Body of pancreas (tissue), 4 donors: ENCODE measurements around the gene TMEM212. TPM values are rescaled to one million over a fixed set of nuclear protein-coding genes. Genes with fewer than 3 reads are reported as not detected.
"Not testable (repeated sequence)": the region's sequence is repeated elsewhere in the genome, so short reads cannot be mapped to it uniquely, and the experiment has no call there.

Experiments used
- ATAC-seq: fragments of 150-250 bp; one replicate; pipeline ENCODE4 v1.9.1; 2016
- DNase-seq, 4 donors: peaks; one replicate each; pipeline ENCODE4 v3.0.0-alpha.2; 2019
- H3K27ac ChIP-seq, 4 donors: fragments of 200-600 bp; sonication (generic); 1 replicate in 3 of 4; 2 replicates in 1 of 4; pipeline versions ENCODE4 v1.5.1 to v1.6.1; 2016 to 2019; ENCODE audit warnings: mild to moderate bottlenecking in 1 of 4, mixed read lengths in 1 of 4, moderate library complexity in 1 of 4
- H3K27me3 ChIP-seq, 2 donors: fragments of 200-600 bp; sonication (generic); one replicate each; pipeline ENCODE4 v1.6.0; 2016; ENCODE audit warnings: mild to moderate bottlenecking in 1 of 2
- H3K36me3 ChIP-seq, 2 donors: fragments of 200-600 bp; sonication (generic); replicated peaks in 1 of 2; 2 replicates each; pipeline ENCODE4 v1.5.1; 2016; ENCODE audit warnings: low read depth in 2 of 2; ENCODE audit not compliant: insufficient read depth in 1 of 2
- H3K4me1 ChIP-seq: fragments of 200-600 bp; sonication (generic); one replicate; pipeline ENCODE4 v1.6.0; 2016
- H3K4me3 ChIP-seq, 2 donors: fragments of 200-600 bp; sonication (generic); 1 replicate in 1 of 2; 2 replicates in 1 of 2; pipeline ENCODE4 v1.5.1; 2016 to 2019
- H3K9me3 ChIP-seq, 3 donors: fragments of 200-600 bp; sonication (generic); 1 replicate in 2 of 3; 2 replicates in 1 of 3; pipeline ENCODE4 v1.5.1; 2016
- POLR2A ChIP-seq, 3 donors: fragments of 450-650 bp; IDR thresholded peaks; one replicate each; pipeline ENCODE4 v1.6.1; 2016; ENCODE audit warnings: antibody characterized with exemption in 3 of 3, mild to moderate bottlenecking in 2 of 3
- WGBS, 2 donors: methylation state at CpG; one replicate each; pipeline ENCODE4 v1.1.5; 2017; 5-methylcytosine and 5-hydroxymethylcytosine counted together
- intact Hi-C: fragments of 100-400 bp; cut with DNase I; formaldehyde crosslinking; loops from one replicate; pipeline ENCODE4 v1.15.1; 2023
- total RNA-seq, 2 donors: library from RNA; depleted of rRNA; stranded (reverse); fragments of >200 nt; gene quantifications; one replicate each; pipeline ENCODE4 v1.1.0, GENCODE V29; 2016
- TF ChIP-seq, protein P1 (sequence below), 7 experiments: fragments of 450-650 bp in 4 of 7; fragments of 200-600 bp in 3 of 7; sonication (generic) in 3 of 7; IDR thresholded peaks; one replicate each; pipeline ENCODE4 v1.5.1; 2016 to 2019; ENCODE audit warnings: antibody characterized with exemption in 7 of 7

Gene TMEM212
- total RNA-seq, 2 donors from 2014 or later = not detected

DNA sequence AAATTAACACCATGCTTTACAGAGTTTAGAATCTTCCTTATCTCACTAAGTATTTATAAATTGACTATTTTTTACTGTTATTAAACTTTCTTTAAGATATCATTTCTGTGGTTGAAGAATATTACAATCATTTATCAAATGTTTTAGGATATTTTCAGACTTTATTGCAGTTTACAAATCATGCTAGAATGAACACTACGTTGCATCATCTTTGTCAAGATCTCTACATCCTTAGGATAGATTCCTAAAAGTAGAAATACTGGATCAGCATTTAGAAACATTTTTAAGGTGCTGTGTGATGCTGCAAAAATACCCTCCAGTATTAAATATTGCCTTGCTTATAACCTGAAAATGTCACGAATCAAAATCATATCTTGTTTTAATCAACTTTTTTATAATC is 30.3 kb upstream of the TMEM212 start:
- ATAC-seq (no peak), DNase-seq (no peak)
- no peaks in the 10 kb centered on the region for H3K36me3 ChIP-seq
- H3K4me1 ChIP-seq = peaks cover 13% of the 10 kb centered on the region
- WGBS, 2 donors = 87 to 90% methylated on average over 2 of the region's 2 CpGs
- no peak overlapping the region for H3K27ac ChIP-seq
- TF ChIP-seq POLR2A (IDR thresholded peaks at IDR 0.05) = no peak
- TF ChIP-seq, protein P1, sequence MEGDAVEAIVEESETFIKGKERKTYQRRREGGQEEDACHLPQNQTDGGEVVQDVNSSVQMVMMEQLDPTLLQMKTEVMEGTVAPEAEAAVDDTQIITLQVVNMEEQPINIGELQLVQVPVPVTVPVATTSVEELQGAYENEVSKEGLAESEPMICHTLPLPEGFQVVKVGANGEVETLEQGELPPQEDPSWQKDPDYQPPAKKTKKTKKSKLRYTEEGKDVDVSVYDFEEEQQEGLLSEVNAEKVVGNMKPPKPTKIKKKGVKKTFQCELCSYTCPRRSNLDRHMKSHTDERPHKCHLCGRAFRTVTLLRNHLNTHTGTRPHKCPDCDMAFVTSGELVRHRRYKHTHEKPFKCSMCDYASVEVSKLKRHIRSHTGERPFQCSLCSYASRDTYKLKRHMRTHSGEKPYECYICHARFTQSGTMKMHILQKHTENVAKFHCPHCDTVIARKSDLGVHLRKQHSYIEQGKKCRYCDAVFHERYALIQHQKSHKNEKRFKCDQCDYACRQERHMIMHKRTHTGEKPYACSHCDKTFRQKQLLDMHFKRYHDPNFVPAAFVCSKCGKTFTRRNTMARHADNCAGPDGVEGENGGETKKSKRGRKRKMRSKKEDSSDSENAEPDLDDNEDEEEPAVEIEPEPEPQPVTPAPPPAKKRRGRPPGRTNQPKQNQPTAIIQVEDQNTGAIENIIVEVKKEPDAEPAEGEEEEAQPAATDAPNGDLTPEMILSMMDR (IDR thresholded peaks at IDR 0.05) = no peak
- intact Hi-C loops = no loop called here
- no peaks in the 10 kb centered on the region for H3K9me3 ChIP-seq
- H3K27me3 ChIP-seq = no peaks in the 10 kb centered on the region
- H3K4me3 ChIP-seq = no peak overlapping the region

DNA sequence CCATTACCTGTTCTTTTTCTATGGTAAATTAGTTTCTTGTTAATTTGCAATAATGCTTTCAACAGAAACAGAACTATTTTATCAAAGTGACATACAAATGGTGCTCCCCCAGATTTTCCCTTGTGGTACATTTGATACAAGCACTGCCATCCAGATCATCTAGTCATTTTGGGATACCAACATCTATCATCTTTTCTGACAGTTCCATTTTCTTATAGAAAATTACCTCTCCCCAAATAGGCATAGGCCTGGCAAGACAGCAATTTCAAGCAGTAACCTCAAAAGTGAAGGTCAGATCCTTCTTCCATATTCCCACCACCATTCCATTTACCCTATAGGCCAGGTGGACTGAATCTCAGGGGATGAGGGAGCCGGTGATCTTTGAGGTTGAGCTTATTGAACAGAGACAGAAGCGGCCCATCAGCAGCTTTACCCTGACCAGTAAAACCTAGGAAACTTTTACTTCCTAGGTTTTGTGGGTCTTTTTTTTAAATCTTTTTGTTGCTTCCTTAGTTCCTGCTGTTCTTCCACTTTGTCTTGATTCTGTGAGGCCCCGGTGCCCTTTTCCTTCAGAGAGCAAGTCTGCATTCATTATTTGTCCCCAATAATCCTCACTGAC is 29.8 kb upstream of the TMEM212 start:
- TF ChIP-seq, protein P1 (IDR thresholded peaks at IDR 0.05) = no peak
- TF ChIP-seq POLR2A (IDR thresholded peaks at IDR 0.05) = no peak
- H3K27ac ChIP-seq = peak overlapping the region in 1 of 4 donors; percentile 23
- no peak for DNase-seq
- ATAC-seq = no peak
- no peaks in the 10 kb centered on the region for H3K27me3 ChIP-seq
- H3K9me3 ChIP-seq = no peaks in the 10 kb centered on the region
- H3K4me3 ChIP-seq = no peak overlapping the region
- intact Hi-C loops = no loop called here
- peaks cover 13% of the 10 kb centered on the region for H3K4me1 ChIP-seq
- H3K36me3 ChIP-seq = no peaks in the 10 kb centered on the region
- 96 to 100% methylated on average over 3 of the region's 3 CpGs for WGBS, 2 donors

DNA sequence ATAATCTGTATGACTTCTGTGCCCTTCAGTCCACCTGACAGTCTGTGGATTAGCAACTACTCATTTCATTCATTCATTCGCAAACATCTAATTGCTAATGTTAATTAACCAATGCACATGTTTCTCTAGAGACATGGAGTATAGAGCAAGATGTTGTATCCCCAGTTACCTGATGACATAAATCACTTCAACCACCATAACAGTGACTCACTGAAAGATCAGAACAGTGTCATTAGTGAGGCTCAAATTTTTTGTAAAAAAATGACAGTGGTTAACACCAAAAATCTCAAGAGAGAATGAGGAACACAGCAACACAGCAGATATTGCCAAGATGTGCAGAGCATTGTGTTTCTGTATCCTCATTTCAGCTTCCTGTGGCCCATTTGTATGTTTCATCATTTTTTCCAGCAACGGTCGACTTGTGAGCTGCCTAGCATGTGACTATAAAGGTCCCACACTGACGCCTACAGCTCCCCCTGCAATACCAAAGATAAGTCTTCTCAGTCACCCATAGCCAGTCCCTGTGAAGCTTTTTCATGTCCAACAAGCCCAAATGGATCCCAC is 29.2 kb upstream of the TMEM212 start:
- Histone ChIP-seq H3K9me3 (no peaks in the 10 kb centered on the region), H3K4me3 (no peak overlapping the region), H3K4me1 (peaks cover 12% of the 10 kb centered on the region), H3K27me3 (no peaks in the 10 kb centered on the region), H3K36me3 (no peaks in the 10 kb centered on the region), H3K27ac (peak overlapping the region in 1 of 4 donors; percentile 29)
- 66 to 74% methylated on average over 4 of the region's 4 CpGs for whole genome bisulfite sequencing, 2 donors
- DNase-seq (peak in 1 of 4 donors; percentile 68), ATAC-seq (no peak)
- no peak for TF ChIP-seq POLR2A (IDR thresholded peaks at IDR 0.05)
- TF ChIP-seq, protein P1 (IDR thresholded peaks at IDR 0.05) = no peak
- intact Hi-C loops = no loop called here

DNA sequence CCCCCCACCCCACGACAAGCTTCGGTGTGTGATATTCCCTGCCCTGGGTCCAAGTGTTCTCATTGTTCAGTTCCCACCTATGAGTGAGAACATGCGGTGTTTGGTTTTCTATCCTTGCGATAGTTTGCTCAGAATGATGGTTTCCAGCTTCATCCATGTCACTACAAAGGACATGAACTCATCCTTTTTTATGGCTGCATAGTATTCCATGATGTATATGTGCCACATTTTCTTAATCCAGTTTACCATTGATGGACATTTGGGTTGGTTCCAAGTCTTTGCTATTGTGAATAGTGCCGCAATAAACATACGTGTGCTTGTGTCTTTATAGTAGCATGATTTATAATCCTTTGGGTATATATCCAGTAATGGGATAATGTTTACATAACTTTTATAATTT is 28.5 kb upstream of the TMEM212 start:
- intact Hi-C loops, ATAC-seq, H3K4me3 ChIP-seq: not testable (repeated sequence)

DNA sequence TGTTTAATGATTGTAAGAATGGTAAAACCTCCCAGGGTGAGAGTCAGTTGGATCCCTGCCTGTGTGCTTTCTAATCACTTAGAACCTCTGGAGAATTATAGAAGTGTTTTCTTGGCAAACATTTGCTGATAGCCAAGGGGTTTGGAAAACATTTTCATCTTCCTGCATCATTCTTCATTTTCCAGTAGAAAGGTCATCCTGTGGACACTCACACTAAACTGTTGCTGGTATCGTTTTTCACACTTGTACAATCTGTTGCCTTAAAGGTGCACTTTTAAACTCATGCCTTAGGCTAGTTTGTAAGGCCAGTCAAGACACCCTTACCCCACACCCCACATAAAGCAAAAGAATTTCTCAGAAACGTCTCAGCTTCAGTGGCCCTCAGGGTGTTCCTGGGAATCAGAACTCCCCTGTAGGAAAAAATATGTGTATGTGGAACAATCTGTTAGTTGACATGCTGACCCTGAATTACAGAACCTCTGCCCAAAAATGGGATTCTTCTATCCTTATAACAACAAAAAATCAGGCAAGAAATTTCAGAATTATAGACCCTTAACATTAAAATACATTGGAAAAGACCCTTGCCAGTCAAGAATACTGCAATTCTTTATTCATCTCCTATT is 27.1 kb upstream of the TMEM212 start:
- DNase-seq (no peak), ATAC-seq (no peak)
- intact Hi-C loops = no loop called here
- Histone ChIP-seq H3K4me3 (no peak overlapping the region), H3K4me1 (peaks cover 2% of the 10 kb centered on the region), H3K9me3 (no peaks in the 10 kb centered on the region), H3K27ac (no peak overlapping the region), H3K36me3 (no peaks in the 10 kb centered on the region), H3K27me3 (no peaks in the 10 kb centered on the region)
- no peak for TF ChIP-seq POLR2A (IDR thresholded peaks at IDR 0.05)
- TF ChIP-seq, protein P1 (IDR thresholded peaks at IDR 0.05) = no peak
- WGBS, 2 donors = 36 to 45% methylated on average over 2 of the region's 2 CpGs

More for the DNA sequence above, 28.5 kb upstream of the TMEM212 start:
- DNase-seq, H3K9me3 ChIP-seq, H3K27ac ChIP-seq, H3K27me3 ChIP-seq, H3K36me3 ChIP-seq, H3K4me1 ChIP-seq: not testable (repeated sequence)
- 93 to 94% methylated on average over 5 to 6 of the region's 6 CpGs for WGBS, 2 donors
